Kidney tubule cell (primary cell): ENCODE data around the gene PUS7.
A peak's percentile ranks its signal among the peaks of the same experiment; 100 is the strongest.
"Not testable (repeated sequence)": the region's sequence is repeated elsewhere in the genome, so short reads cannot be mapped to it uniquely, and the experiment has no call there.

Source experiments
- DNase-seq: peaks from one replicate; pipeline ENCODE4 v3.0.0-alpha.2; 2018; ENCODE audit warnings: low spot score

PUS7 gene

GRCh38 chr7:105521717-105522463 lies at the start of gene PUS7:
Gene PUS7 (minus strand): TSS chr7:105522271. CDS start chr7:105508512, 13,759 bp downstream.
- DNase-seq = peak; percentile 92

- no peak for DNase-seq
Measured at GRCh38 chr7:105567821-105568220, 45.8 kb upstream of the PUS7 start.

GRCh38 chr7:105567024-105567423 lies 45.0 kb upstream of the PUS7 start:
- DNase-seq = no peak

- no peak for DNase-seq
Measured at GRCh38 chr7:105565190-105565589, 43.1 kb upstream of the PUS7 start.

- DNase-seq = no peak
Measured at GRCh38 chr7:105559926-105560325, 37.9 kb upstream of the PUS7 start.

GRCh38 chr7:105538339-105538738 lies 16.3 kb upstream of the PUS7 start:
- no peak for DNase-seq

- DNase-seq = no peak
Measured at GRCh38 chr7:105532709-105533460, 10.8 kb upstream of the PUS7 start.

GRCh38 chr7:105531792-105532671 lies 10.0 kb upstream of the PUS7 start, which contains the start of gene RINT1:
Gene RINT1 (plus strand): TSS chr7:105532201. CDS start chr7:105532316, 115 bp downstream.
- peak; percentile 94 for DNase-seq

- DNase-seq = no peak
Measured at GRCh38 chr7:105530546-105530945, 8.5 kb upstream of the PUS7 start.

- DNase-seq = no peak
Measured at GRCh38 chr7:105530126-105530525, 8.1 kb upstream of the PUS7 start.

GRCh38 chr7:105527737-105528136 lies 5.7 kb upstream of the PUS7 start:
- not testable (repeated sequence) for DNase-seq

GRCh38 chr7:105524840-105525239 lies 2.8 kb upstream of the PUS7 start:
- no peak for DNase-seq

GRCh38 chr7:105524423-105524822 lies 2.4 kb upstream of the PUS7 start:
- DNase-seq = not testable (repeated sequence)

GRCh38 chr7:105521027-105521716 lies 899 bp downstream of the PUS7 start:
- peak; percentile 74 for DNase-seq

- not testable (repeated sequence) for DNase-seq
Measured at GRCh38 chr7:105520620-105521019, 1.5 kb downstream of the PUS7 start.

GRCh38 chr7:105519353-105519752 lies 2.7 kb downstream of the PUS7 start:
- DNase-seq = peak; percentile 6

GRCh38 chr7:105515610-105516009 lies 6.5 kb downstream of the PUS7 start:
- not testable (repeated sequence) for DNase-seq

- no peak for DNase-seq
Measured at GRCh38 chr7:105512926-105513526, 9.0 kb downstream of the PUS7 start.

- no peak for DNase-seq
Measured at GRCh38 chr7:105512415-105512814, 9.7 kb downstream of the PUS7 start.

GRCh38 chr7:105502173-105502572 lies 19.9 kb downstream of the PUS7 start:
- DNase-seq = no peak

- peak; percentile 23 for DNase-seq
Measured at GRCh38 chr7:105497016-105497415, 25.1 kb downstream of the PUS7 start.
